ENCODE data around the gene TEX48.

The TEX48 gene

GRCh38 chr9:114681594-114682332, at the start of gene TEX48:
Gene TEX48, minus strand, starts transcription at chr9:114682192. Its CDS starts 10,469 bp downstream, at chr9:114671723.
- TF ChIP-seq EZH2phosphoT487 (conservative IDR thresholded peaks at IDR 0.05; ENCODE audit: low read length), result no peak
- TF ChIP-seq, protein P1, sequence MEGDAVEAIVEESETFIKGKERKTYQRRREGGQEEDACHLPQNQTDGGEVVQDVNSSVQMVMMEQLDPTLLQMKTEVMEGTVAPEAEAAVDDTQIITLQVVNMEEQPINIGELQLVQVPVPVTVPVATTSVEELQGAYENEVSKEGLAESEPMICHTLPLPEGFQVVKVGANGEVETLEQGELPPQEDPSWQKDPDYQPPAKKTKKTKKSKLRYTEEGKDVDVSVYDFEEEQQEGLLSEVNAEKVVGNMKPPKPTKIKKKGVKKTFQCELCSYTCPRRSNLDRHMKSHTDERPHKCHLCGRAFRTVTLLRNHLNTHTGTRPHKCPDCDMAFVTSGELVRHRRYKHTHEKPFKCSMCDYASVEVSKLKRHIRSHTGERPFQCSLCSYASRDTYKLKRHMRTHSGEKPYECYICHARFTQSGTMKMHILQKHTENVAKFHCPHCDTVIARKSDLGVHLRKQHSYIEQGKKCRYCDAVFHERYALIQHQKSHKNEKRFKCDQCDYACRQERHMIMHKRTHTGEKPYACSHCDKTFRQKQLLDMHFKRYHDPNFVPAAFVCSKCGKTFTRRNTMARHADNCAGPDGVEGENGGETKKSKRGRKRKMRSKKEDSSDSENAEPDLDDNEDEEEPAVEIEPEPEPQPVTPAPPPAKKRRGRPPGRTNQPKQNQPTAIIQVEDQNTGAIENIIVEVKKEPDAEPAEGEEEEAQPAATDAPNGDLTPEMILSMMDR (IDR thresholded peaks at IDR 0.05; ENCODE audit: insufficient read depth, low read length, poor library complexity, severe bottlenecking), result peak; percentile 31
- H2AFZ ChIP-seq (ENCODE audit: low read depth, low read length, severe bottlenecking), result no peak within 1 kb of the TSS
- no peak within 1 kb of the TSS for H3K27ac ChIP-seq (ENCODE audit: low read depth, low read length)

DNA sequence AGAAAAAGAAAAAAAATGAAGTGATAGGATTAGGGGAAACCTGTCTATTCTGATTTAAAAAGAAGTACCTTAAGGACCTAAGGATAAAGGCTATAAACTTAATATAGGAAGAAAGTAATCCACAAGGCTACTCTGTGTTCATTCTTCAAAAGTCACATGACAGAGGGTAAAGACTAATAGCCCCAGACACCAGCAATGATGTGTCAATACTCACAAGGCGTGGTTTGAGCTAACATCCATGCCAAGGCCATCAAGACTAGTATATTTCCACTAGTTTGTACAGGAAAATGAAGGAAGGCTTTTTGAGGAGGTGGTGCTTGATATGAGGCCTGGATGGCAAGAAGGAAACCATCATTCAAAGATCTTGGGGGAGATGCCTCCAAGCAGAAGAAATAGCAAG, 49.7 kb upstream of the TEX48 start:
- Histone ChIP-seq H3K4me2 (ENCODE audit: low read depth, low read length, poor library complexity, severe bottlenecking) (no peak overlapping the region), H3F3A (ENCODE audit: insufficient read depth) (no peaks in the 10 kb centered on the region), H4K20me1 (ENCODE audit: low read depth, low read length) (no peaks in the 10 kb centered on the region)

More at GRCh38 chr9:114681594-114682332, at the start of gene TEX48:
- Histone ChIP-seq H3K4me3 (ENCODE audit: insufficient read depth, low read length, poor library complexity, severe bottlenecking) (no peak within 1 kb of the TSS), H3K36me3 (ENCODE audit: low read length) (no peaks in the 10 kb centered on the region), H3K79me2 (ENCODE audit: insufficient read depth, low read length) (no peaks in the 10 kb centered on the region), H3F3A (ENCODE audit: insufficient read depth) (no peaks in the 10 kb centered on the region), H3K9me2 (replicated peaks; ENCODE audit: insufficient read depth, low read length) (no peaks in the 10 kb centered on the region), H3K4me2 (ENCODE audit: low read depth, low read length, poor library complexity, severe bottlenecking) (no peak within 1 kb of the TSS), H3K27me3 (ENCODE audit: low read length) (no peaks in the 10 kb centered on the region), H3K9me3 (ENCODE audit: insufficient read depth, low read length) (no peaks in the 10 kb centered on the region), H3K9ac (ENCODE audit: low read length) (no peak within 1 kb of the TSS), H4K20me1 (ENCODE audit: low read depth, low read length) (no peaks in the 10 kb centered on the region)

GRCh38 chr9:114729706-114730105, 47.7 kb upstream of the TEX48 start:
- no peaks in the 10 kb centered on the region for H3K9me2 ChIP-seq (replicated peaks; ENCODE audit: insufficient read depth, low read length)

More for the DNA sequence above, 49.7 kb upstream of the TEX48 start:
- H3K27me3 ChIP-seq (ENCODE audit: low read length), result no peaks in the 10 kb centered on the region
- no peaks in the 10 kb centered on the region for H3K79me2 ChIP-seq (ENCODE audit: insufficient read depth, low read length)
- TF ChIP-seq, protein P1 (IDR thresholded peaks at IDR 0.05; ENCODE audit: insufficient read depth, low read length, poor library complexity, severe bottlenecking), result no peak
- TF ChIP-seq EZH2phosphoT487 (conservative IDR thresholded peaks at IDR 0.05; ENCODE audit: low read length), result no peak
- H3K9me2 ChIP-seq (replicated peaks; ENCODE audit: insufficient read depth, low read length), result no peaks in the 10 kb centered on the region
- no peak overlapping the region for H3K9ac ChIP-seq (ENCODE audit: low read length)
- no peak overlapping the region for H3K4me3 ChIP-seq (ENCODE audit: insufficient read depth, low read length, poor library complexity, severe bottlenecking)
- H3K9me3 ChIP-seq (ENCODE audit: insufficient read depth, low read length), result no peaks in the 10 kb centered on the region
- no peak overlapping the region for H2AFZ ChIP-seq (ENCODE audit: low read depth, low read length, severe bottlenecking)
- no peak overlapping the region for H3K27ac ChIP-seq (ENCODE audit: low read depth, low read length)
- no peaks in the 10 kb centered on the region for H3K36me3 ChIP-seq (ENCODE audit: low read length)

More at GRCh38 chr9:114729706-114730105, 47.7 kb upstream of the TEX48 start:
- no peaks in the 10 kb centered on the region for H3F3A ChIP-seq (ENCODE audit: insufficient read depth)
- H4K20me1 ChIP-seq (ENCODE audit: low read depth, low read length), result no peaks in the 10 kb centered on the region
- no peak overlapping the region for H3K9ac ChIP-seq (ENCODE audit: low read length)
- H3K9me3 ChIP-seq (ENCODE audit: insufficient read depth, low read length), result no peaks in the 10 kb centered on the region
- no peak for TF ChIP-seq EZH2phosphoT487 (conservative IDR thresholded peaks at IDR 0.05; ENCODE audit: low read length)
- TF ChIP-seq, protein P1 (IDR thresholded peaks at IDR 0.05; ENCODE audit: insufficient read depth, low read length, poor library complexity, severe bottlenecking), result no peak
- H3K79me2 ChIP-seq (ENCODE audit: insufficient read depth, low read length), result no peaks in the 10 kb centered on the region
- no peak overlapping the region for H3K27ac ChIP-seq (ENCODE audit: low read depth, low read length)
- no peaks in the 10 kb centered on the region for H3K36me3 ChIP-seq (ENCODE audit: low read length)
- no peak overlapping the region for H2AFZ ChIP-seq (ENCODE audit: low read depth, low read length, severe bottlenecking)
- no peak overlapping the region for H3K4me2 ChIP-seq (ENCODE audit: low read depth, low read length, poor library complexity, severe bottlenecking)
- H3K4me3 ChIP-seq (ENCODE audit: insufficient read depth, low read length, poor library complexity, severe bottlenecking), result no peak overlapping the region
- no peaks in the 10 kb centered on the region for H3K27me3 ChIP-seq (ENCODE audit: low read length)

Data from SU-DHL-6 (cell line).